HFF-Myc (cell line): ENCODE data around the gene MYDGF.

Experiments
- DNase-seq: peaks from one replicate; pipeline ENCODE4 v3.0.0-alpha.2; 2011; ENCODE audit warnings: low read depth; ENCODE audit errors: extremely low read depth
- H3K4me3 ChIP-seq: replicated peaks from 2 replicates; pipeline ENCODE4 v1.5.1; 2011; ENCODE audit warnings: low read depth, mild to moderate bottlenecking, control low read depth, low read length
- TF ChIP-seq, protein P1 (sequence below): IDR thresholded peaks from 2 replicates; pipeline ENCODE4 v1.5.1; 2012; ENCODE audit warnings: mild to moderate bottlenecking, low read depth, low read length, control low read depth; ENCODE audit errors: missing control alignments

The MYDGF gene

DNA sequence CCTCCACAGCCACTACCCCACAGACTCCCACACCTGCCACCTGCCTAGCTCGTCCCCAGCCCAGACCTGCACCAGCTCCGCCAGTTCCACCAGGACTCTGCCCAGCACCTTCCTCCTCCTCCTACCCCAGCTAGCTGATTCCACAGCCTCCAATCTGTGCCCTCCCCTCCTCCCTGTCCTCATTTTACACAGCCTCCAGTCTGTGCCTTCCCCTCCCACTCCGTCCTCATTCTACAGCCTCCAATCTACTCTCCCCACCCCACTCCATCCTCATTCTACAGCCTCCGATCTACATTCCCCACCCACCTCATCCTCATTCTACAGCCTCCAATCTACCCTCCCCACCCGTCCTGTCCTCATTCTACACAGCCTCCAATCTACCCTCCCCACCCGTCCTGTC, 7.3 kb downstream of the MYDGF start:
- no peak for DNase-seq
- no peak overlapping the region for H3K4me3 ChIP-seq
- TF ChIP-seq, protein P1, sequence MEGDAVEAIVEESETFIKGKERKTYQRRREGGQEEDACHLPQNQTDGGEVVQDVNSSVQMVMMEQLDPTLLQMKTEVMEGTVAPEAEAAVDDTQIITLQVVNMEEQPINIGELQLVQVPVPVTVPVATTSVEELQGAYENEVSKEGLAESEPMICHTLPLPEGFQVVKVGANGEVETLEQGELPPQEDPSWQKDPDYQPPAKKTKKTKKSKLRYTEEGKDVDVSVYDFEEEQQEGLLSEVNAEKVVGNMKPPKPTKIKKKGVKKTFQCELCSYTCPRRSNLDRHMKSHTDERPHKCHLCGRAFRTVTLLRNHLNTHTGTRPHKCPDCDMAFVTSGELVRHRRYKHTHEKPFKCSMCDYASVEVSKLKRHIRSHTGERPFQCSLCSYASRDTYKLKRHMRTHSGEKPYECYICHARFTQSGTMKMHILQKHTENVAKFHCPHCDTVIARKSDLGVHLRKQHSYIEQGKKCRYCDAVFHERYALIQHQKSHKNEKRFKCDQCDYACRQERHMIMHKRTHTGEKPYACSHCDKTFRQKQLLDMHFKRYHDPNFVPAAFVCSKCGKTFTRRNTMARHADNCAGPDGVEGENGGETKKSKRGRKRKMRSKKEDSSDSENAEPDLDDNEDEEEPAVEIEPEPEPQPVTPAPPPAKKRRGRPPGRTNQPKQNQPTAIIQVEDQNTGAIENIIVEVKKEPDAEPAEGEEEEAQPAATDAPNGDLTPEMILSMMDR = no peak

DNA sequence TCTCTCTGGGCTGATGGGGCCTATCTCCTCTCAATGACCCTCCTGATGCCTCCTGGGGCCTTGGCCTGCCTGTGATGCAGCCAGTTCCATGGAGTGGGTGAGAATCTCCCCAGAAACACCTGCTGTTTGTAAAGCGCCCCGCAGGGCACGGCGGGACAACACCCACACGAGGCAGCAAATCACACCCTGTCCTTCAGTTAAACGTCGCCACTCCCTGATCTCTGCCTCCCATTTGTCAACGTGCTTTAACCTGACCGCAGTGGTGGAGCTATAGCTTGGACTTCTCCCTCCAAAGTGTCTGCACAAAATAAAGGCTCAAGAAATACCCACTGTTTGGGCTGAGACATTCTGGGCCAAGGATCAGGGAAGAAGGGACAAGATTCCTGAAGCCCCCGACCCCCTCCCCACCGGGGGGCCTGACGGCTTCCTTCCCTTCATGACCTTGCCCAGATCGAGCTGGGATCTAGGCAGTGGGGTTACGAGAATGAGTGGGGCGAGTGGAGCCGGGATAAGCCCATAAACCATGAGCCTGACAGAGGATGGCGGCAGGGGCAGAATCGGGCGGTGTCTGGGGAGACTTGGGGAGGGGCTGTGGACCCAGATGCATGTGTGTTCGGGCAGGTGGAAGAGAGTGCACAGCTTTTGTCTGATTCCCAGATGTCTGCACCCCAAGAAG, 8.0 kb downstream of the MYDGF start:
- TF ChIP-seq, protein P1 = no peak
- H3K4me3 ChIP-seq = no peak overlapping the region
- DNase-seq = no peak

DNA sequence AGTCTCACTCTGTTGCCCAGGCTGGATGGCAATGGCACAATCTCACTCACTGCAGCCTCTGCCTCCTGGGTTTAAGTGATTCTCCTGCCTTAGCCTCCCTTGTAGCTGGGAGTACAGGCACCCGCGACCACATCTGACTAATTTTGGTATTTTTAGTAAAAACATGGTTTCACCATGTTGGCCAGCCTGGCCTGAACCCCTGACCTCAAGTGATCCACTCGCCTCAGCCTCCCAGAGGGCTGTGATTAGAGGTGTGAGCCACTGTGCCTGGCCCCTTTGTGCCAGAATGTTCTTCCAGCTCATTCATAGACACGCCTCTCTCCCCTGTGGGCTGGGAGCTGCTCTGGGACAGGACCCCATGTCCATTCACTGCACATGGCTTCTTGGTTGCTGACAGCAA, 9.1 kb downstream of the MYDGF start:
- no peak for DNase-seq
- TF ChIP-seq, protein P1 = no peak
- H3K4me3 ChIP-seq = no peak overlapping the region

DNA sequence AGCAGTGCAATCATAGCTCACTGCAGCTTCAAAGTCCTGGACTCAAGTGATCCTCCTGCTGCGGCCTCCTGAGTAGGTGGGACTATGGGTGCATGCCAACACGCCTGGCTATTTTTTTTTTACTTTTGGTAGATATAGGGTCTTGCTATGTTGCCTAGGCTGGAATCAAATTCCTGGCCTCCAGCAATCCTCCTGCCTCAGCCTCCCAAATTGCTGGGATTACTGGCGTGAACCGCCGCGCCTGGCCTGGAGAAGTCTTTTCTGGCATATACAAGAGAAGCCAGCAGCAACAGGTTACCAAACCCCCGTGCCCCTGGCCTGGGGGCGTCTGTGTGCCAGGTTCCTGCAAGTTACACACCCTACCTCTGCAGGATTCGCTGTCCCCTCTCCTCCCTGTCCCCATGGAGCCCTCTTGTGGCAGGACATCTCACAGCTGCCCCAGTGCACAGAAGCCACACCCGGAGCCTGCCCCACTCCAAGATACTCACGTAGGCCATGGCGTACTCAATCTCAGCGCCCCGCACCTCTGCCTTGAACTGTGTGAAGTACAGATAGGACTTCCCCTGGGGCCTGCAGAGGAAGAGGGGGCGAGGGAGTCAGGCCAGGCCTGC, 9.9 kb downstream of the MYDGF start:
- no peak overlapping the region for H3K4me3 ChIP-seq
- DNase-seq = no peak
- TF ChIP-seq, protein P1 = peak; percentile 25

DNA sequence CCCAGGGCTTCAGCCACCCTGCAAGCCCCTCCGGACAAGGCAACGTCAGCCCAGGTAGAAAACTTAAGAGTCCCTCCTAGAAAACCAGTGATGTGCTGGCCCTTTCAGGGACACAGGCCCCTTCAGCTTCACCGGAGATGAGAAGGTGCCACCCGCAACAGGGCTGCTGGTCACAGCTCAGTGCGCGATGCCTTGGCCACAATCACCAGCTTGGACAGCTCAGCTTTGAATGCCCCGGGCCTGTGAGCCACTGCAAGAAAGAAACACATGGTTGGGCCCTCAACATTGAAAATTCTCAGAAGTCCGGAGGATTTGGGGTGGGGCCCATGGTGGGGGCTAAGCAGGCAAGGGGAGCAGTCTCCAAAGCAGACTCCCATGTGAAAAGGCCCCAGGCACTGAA, 12.3 kb downstream of the MYDGF start:
- no peak for DNase-seq
- TF ChIP-seq, protein P1 = no peak

DNA sequence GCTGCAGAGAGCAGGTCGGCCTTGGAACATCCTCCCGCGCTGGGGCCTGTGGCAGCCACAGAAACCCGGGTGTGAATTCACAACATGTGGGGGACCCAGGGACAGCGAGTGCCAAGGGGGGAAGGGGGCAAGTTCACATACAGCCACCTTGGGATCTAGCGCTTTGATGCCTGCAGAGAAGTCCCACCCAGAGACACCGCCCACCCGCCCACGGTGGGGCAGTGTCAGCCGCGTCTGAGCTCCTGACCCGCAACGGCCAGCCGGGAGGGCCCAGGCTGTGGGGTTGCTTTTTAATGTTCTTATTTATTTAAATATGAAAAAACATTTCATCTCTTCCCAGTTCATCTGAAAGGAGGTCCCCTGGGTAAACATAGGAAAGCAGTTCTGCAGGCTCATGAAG, 12.9 kb downstream of the MYDGF start:
- no peak for DNase-seq
- TF ChIP-seq, protein P1 = no peak
- H3K4me3 ChIP-seq = no peak overlapping the region

More for the DNA sequence above, 12.3 kb downstream of the MYDGF start:
- H3K4me3 ChIP-seq = no peak overlapping the region

DNA sequence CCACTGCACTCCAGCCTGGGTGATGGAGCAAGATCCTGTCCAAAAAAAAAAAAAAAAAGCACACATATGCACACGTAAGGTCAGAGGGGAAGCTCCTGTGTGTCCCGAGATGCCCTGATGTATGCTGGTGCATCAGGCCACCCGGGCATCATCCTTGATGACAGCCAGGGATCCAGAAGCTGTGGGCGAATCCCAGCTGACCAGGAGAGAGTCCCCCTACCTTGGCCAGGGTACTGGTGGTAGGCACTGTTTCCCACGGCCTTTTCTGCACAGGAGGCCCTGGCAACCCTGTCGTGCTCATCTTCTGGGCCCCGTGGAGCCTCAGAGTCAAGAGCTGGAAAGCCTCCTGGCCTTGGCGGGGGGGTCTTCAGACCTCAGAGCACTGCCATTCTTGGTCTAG, 14.0 kb downstream of the MYDGF start:
- no peak for DNase-seq
- H3K4me3 ChIP-seq = no peak overlapping the region
- TF ChIP-seq, protein P1 = no peak
